Measurements from ENCODE around the gene LENG8.

DNA sequence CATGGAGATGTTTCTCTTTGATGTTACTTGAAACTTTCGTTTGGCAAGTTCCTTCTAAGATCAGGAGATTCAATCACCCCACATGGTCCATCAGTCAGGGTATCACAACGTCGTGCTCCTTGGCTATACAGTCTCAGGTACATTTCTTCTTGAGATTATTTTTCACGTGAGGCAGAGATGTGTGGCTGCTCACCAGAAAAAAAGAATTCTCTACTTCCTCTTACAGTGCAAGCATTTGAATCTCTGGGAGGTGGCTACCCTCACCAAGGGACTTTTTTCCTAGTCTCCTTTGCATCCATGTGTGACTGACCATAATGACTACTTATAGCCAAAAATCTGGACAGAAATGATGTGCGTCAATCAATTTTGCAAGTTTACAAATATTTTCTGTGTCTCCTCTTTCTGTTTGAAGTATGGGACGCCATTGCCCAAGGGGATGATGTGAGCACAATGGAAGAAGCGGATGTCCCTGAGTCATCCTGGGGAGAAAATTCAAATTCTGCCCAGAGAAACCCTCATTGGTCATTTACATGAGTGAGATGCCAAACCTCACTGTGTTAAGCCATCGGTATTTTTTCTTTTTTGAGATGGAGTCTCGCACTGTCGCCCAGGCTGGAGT, 45.1 kb downstream of the LENG8 start:
- TF ChIP-seq IRF2 (CRISPR knock-in tag; IDR thresholded peaks at IDR 0.05), result no peak
- no peak for TF ChIP-seq EP300 (IDR thresholded peaks at IDR 0.05; ENCODE audit: low read depth in 2 of 2, low read length in 2 of 2)
- no peak for TF ChIP-seq EP300 (CRISPR knock-in tag; IDR thresholded peaks at IDR 0.05; ENCODE audit: borderline replicate concordance)
- no peak for TF ChIP-seq POLR2A (IDR thresholded peaks at IDR 0.05; ENCODE audit: insufficient read depth in 1 of 2, low read depth in 2 of 2, low read length in 2 of 2)
- TF ChIP-seq PTBP1 (IDR thresholded peaks at IDR 0.05; ENCODE audit: low read depth, low read length, poor library complexity, severe bottlenecking), result no peak
- TF ChIP-seq, protein P1, sequence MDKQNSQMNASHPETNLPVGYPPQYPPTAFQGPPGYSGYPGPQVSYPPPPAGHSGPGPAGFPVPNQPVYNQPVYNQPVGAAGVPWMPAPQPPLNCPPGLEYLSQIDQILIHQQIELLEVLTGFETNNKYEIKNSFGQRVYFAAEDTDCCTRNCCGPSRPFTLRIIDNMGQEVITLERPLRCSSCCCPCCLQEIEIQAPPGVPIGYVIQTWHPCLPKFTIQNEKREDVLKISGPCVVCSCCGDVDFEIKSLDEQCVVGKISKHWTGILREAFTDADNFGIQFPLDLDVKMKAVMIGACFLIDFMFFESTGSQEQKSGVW (CRISPR knock-in tag; IDR thresholded peaks at IDR 0.05; ENCODE audit: borderline replicate concordance), result no peak
- TF ChIP-seq, protein P2, sequence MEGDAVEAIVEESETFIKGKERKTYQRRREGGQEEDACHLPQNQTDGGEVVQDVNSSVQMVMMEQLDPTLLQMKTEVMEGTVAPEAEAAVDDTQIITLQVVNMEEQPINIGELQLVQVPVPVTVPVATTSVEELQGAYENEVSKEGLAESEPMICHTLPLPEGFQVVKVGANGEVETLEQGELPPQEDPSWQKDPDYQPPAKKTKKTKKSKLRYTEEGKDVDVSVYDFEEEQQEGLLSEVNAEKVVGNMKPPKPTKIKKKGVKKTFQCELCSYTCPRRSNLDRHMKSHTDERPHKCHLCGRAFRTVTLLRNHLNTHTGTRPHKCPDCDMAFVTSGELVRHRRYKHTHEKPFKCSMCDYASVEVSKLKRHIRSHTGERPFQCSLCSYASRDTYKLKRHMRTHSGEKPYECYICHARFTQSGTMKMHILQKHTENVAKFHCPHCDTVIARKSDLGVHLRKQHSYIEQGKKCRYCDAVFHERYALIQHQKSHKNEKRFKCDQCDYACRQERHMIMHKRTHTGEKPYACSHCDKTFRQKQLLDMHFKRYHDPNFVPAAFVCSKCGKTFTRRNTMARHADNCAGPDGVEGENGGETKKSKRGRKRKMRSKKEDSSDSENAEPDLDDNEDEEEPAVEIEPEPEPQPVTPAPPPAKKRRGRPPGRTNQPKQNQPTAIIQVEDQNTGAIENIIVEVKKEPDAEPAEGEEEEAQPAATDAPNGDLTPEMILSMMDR (CRISPR knock-in tag; IDR thresholded peaks at IDR 0.05), result no peak

Data from HepG2 (cell line).